Activated naive CD8-positive, alpha-beta T cell treated with anti-CD3 and anti-CD28 coated beads for 36 hours (primary cell): ENCODE measurements around the gene ARID5A. TPM values are rescaled to one million over a fixed set of nuclear protein-coding genes. Genes with fewer than 3 reads are reported as not detected.

ENCODE experiments used
- DNase-seq: peaks from one replicate; pipeline ENCODE4 v3.0.0; 2021
- H3K27ac Mint-ChIP-seq: one replicate; pipeline ENCODE4 v1.8.0; 2022; ENCODE audit warnings: mild to moderate bottlenecking, moderate library complexity, mixed read lengths
- H3K27me3 Mint-ChIP-seq: one replicate; pipeline ENCODE4 v1.8.0; 2022; ENCODE audit warnings: mild to moderate bottlenecking, mixed read lengths
- H3K36me3 Mint-ChIP-seq: one replicate; pipeline ENCODE4 v1.8.0; 2021; ENCODE audit warnings: mild to moderate bottlenecking, mixed read lengths
- H3K4me1 Mint-ChIP-seq: one replicate; pipeline ENCODE4 v1.8.0; 2021; ENCODE audit warnings: mixed read lengths
- H3K4me3 Mint-ChIP-seq: one replicate; pipeline ENCODE4 v1.8.0; 2022; ENCODE audit warnings: mild to moderate bottlenecking, moderate library complexity, mixed read lengths
- H3K9me3 Mint-ChIP-seq: one replicate; pipeline ENCODE4 v1.8.0; 2022; ENCODE audit warnings: mixed read lengths
- total RNA-seq, 2 experiments: library from RNA; stranded (reverse); gene quantifications; one replicate each; pipeline ENCODE4 v1.2.3, GENCODE V29; 2021

The ARID5A gene
- total RNA-seq, 2 experiments from 2014 or later: 59.5 to 61.7 TPM

- no peak overlapping the region for H3K4me3 Mint-ChIP-seq
- H3K4me1 Mint-ChIP-seq: peaks cover 7% of the 10 kb centered on the region
- peaks cover 2% of the 10 kb centered on the region for H3K27me3 Mint-ChIP-seq
- H3K36me3 Mint-ChIP-seq: peaks cover 5% of the 10 kb centered on the region
- H3K9me3 Mint-ChIP-seq: peaks cover 7% of the 10 kb centered on the region
- DNase-seq: no peak
- no peak overlapping the region for H3K27ac Mint-ChIP-seq
Measured at GRCh38 chr2:96517079-96517478, 19.5 kb upstream of the ARID5A start.

- Mint-ChIP-seq H3K27ac (no peak overlapping the region), H3K4me1 (peaks cover 15% of the 10 kb centered on the region), H3K4me3 (no peak overlapping the region), H3K27me3 (no peaks in the 10 kb centered on the region), H3K36me3 (peaks cover 5% of the 10 kb centered on the region), H3K9me3 (peaks cover 7% of the 10 kb centered on the region)
- DNase-seq: no peak
Measured at GRCh38 chr2:96520231-96520630, 16.3 kb upstream of the ARID5A start.

- no peak overlapping the region for H3K27ac Mint-ChIP-seq
- peaks cover 7% of the 10 kb centered on the region for H3K9me3 Mint-ChIP-seq
- DNase-seq: no peak
- H3K36me3 Mint-ChIP-seq: peaks cover 5% of the 10 kb centered on the region
- no peak overlapping the region for H3K4me3 Mint-ChIP-seq
- peaks cover 15% of the 10 kb centered on the region for H3K4me1 Mint-ChIP-seq
- peaks cover under 1% of the 10 kb centered on the region for H3K27me3 Mint-ChIP-seq
Measured at GRCh38 chr2:96520697-96521096, 15.9 kb upstream of the ARID5A start.

GRCh38 chr2:96521219-96521618 is 15.3 kb upstream of the ARID5A start:
- Mint-ChIP-seq H3K4me3 (no peak overlapping the region), H3K9me3 (peaks cover 7% of the 10 kb centered on the region), H3K27ac (no peak overlapping the region), H3K36me3 (peaks cover 5% of the 10 kb centered on the region), H3K4me1 (peaks cover 15% of the 10 kb centered on the region), H3K27me3 (peaks cover 3% of the 10 kb centered on the region)
- DNase-seq: no peak

- Mint-ChIP-seq H3K4me1 (peaks cover 21% of the 10 kb centered on the region), H3K36me3 (peaks cover under 1% of the 10 kb centered on the region), H3K27me3 (peaks cover 3% of the 10 kb centered on the region), H3K4me3 (no peak overlapping the region), H3K9me3 (no peaks in the 10 kb centered on the region), H3K27ac (no peak overlapping the region)
- DNase-seq: no peak
Measured at GRCh38 chr2:96522304-96523203, 14.0 kb upstream of the ARID5A start.

- H3K36me3 Mint-ChIP-seq: no peaks in the 10 kb centered on the region
- H3K27me3 Mint-ChIP-seq: peaks cover 3% of the 10 kb centered on the region
- no peak overlapping the region for H3K4me3 Mint-ChIP-seq
- H3K9me3 Mint-ChIP-seq: no peaks in the 10 kb centered on the region
- peaks cover 33% of the 10 kb centered on the region for H3K4me1 Mint-ChIP-seq
- DNase-seq: no peak
- H3K27ac Mint-ChIP-seq: no peak overlapping the region
Measured at GRCh38 chr2:96523659-96524481, 12.7 kb upstream of the ARID5A start.

- no peak overlapping the region for H3K27ac Mint-ChIP-seq
- H3K4me1 Mint-ChIP-seq: peaks cover 39% of the 10 kb centered on the region
- DNase-seq: no peak
- H3K4me3 Mint-ChIP-seq: no peak overlapping the region
- no peaks in the 10 kb centered on the region for H3K9me3 Mint-ChIP-seq
- no peaks in the 10 kb centered on the region for H3K36me3 Mint-ChIP-seq
- H3K27me3 Mint-ChIP-seq: peaks cover 3% of the 10 kb centered on the region
Measured at GRCh38 chr2:96524482-96525210, 11.9 kb upstream of the ARID5A start.

GRCh38 chr2:96525211-96525507 is 11.4 kb upstream of the ARID5A start:
- Mint-ChIP-seq H3K27me3 (peaks cover 3% of the 10 kb centered on the region), H3K36me3 (no peaks in the 10 kb centered on the region), H3K27ac (no peak overlapping the region), H3K4me3 (no peak overlapping the region), H3K4me1 (peaks cover 44% of the 10 kb centered on the region), H3K9me3 (no peaks in the 10 kb centered on the region)
- DNase-seq: no peak

GRCh38 chr2:96526101-96526591 is 10.4 kb upstream of the ARID5A start:
- Mint-ChIP-seq H3K27ac (no peak overlapping the region), H3K27me3 (peaks cover 3% of the 10 kb centered on the region), H3K9me3 (no peaks in the 10 kb centered on the region), H3K36me3 (no peaks in the 10 kb centered on the region), H3K4me1 (peaks cover 51% of the 10 kb centered on the region), H3K4me3 (no peak overlapping the region)
- no peak for DNase-seq

GRCh38 chr2:96526615-96527285 is 9.8 kb upstream of the ARID5A start:
- Mint-ChIP-seq H3K27ac (peak overlapping the region; percentile 88), H3K4me1 (peaks cover 53% of the 10 kb centered on the region), H3K36me3 (no peaks in the 10 kb centered on the region), H3K9me3 (no peaks in the 10 kb centered on the region), H3K4me3 (peak overlapping the region; percentile 67), H3K27me3 (peaks cover 3% of the 10 kb centered on the region)
- DNase-seq: no peak

- Mint-ChIP-seq H3K4me1 (peaks cover 60% of the 10 kb centered on the region), H3K27ac (peak overlapping the region; percentile 91), H3K36me3 (no peaks in the 10 kb centered on the region), H3K9me3 (no peaks in the 10 kb centered on the region), H3K4me3 (peak overlapping the region; percentile 73), H3K27me3 (peaks cover 3% of the 10 kb centered on the region)
- peak; percentile 79 for DNase-seq
Measured at GRCh38 chr2:96527286-96528005, 9.1 kb upstream of the ARID5A start.

GRCh38 chr2:96528006-96528699 is 8.4 kb upstream of the ARID5A start:
- Mint-ChIP-seq H3K4me3 (peak overlapping the region; percentile 73), H3K4me1 (peaks cover 66% of the 10 kb centered on the region), H3K36me3 (no peaks in the 10 kb centered on the region), H3K27ac (peak overlapping the region; percentile 91), H3K9me3 (no peaks in the 10 kb centered on the region), H3K27me3 (peaks cover 3% of the 10 kb centered on the region)
- peak; percentile 71 for DNase-seq

- Mint-ChIP-seq H3K27me3 (peaks cover 3% of the 10 kb centered on the region), H3K4me3 (peak overlapping the region; percentile 73), H3K36me3 (no peaks in the 10 kb centered on the region), H3K27ac (peak overlapping the region; percentile 91), H3K9me3 (no peaks in the 10 kb centered on the region), H3K4me1 (peaks cover 72% of the 10 kb centered on the region)
- DNase-seq: no peak
Measured at GRCh38 chr2:96528700-96529375, 7.7 kb upstream of the ARID5A start.
